Measurements from ENCODE around the gene NIPAL3. TPM values are rescaled to one million over a fixed set of nuclear protein-coding genes. Genes with fewer than 3 reads are reported as not detected.

Gene NIPAL3
- total RNA-seq, 6 donors from 2014 or later: 28.2 to 71.0 (median 46.6) TPM

GRCh38 chr1:24413350-24414163, 2.0 kb upstream of the NIPAL3 start, which contains the start of gene STPG1:
TSS of gene STPG1 (minus strand) at chr1:24413782. CDS start at chr1:24401388, 12,394 bp downstream.
- peaks cover 27 to 48% (median 34%) of the 10 kb centered on the region in 4 donors for H3K4me1 ChIP-seq
- H3K9me3 ChIP-seq: no peaks in the 10 kb centered on the region
- 6 to 21% methylated on average over 13 to 42 of the region's 48 CpGs for WGBS, 2 donors
- peak; percentile 91 to 93 for DNase-seq
- peak within 1 kb of the TSS; percentile 75 to 92 (median 83) for H3K27ac ChIP-seq
- peak; percentile 88 to 90 for ATAC-seq (ENCODE audit: low FRiP score in 2 of 2)
- no peaks in the 10 kb centered on the region for H3K36me3 ChIP-seq
- H3K27me3 ChIP-seq: no peaks in the 10 kb centered on the region
- peak in 1 of 6 experiments; percentile 5 for TF ChIP-seq CTCF (IDR thresholded peaks at IDR 0.05)
- TF ChIP-seq POLR2A (IDR thresholded peaks at IDR 0.05): peak in 2 of 4 donors; percentile 47 to 59
- TF ChIP-seq POLR2AphosphoS5 (IDR thresholded peaks at IDR 0.05): peak; percentile 26 to 58
- no peak for TF ChIP-seq EP300 (IDR thresholded peaks at IDR 0.05)
- peak within 1 kb of the TSS; percentile 69 to 77 (median 74) for H3K4me3 ChIP-seq

GRCh38 chr1:24414775-24415333, 748 bp upstream of the NIPAL3 start:
- peak overlapping the region in 3 of 4 donors; percentile 58 to 85 (median 79) for H3K4me3 ChIP-seq
- peaks cover 28 to 59% (median 43%) of the 10 kb centered on the region in 4 donors for H3K4me1 ChIP-seq
- TF ChIP-seq POLR2A (IDR thresholded peaks at IDR 0.05) (no peak), CTCF (IDR thresholded peaks at IDR 0.05) (no peak), EP300 (IDR thresholded peaks at IDR 0.05) (no peak), POLR2AphosphoS5 (IDR thresholded peaks at IDR 0.05) (no peak)
- no peaks in the 10 kb centered on the region for H3K36me3 ChIP-seq
- DNase-seq (no peak), ATAC-seq (ENCODE audit: low FRiP score in 2 of 2) (no peak)
- H3K27me3 ChIP-seq: no peaks in the 10 kb centered on the region
- WGBS, 2 donors: 73 to 77% methylated on average over 22 of the region's 22 CpGs
- H3K27ac ChIP-seq: peak overlapping the region; percentile 39 to 76 (median 60)
- H3K9me3 ChIP-seq: no peaks in the 10 kb centered on the region

- DNase-seq (no peak), ATAC-seq (ENCODE audit: low FRiP score in 2 of 2) (peak in 1 of 2 donors; percentile 7)
- WGBS, 2 donors: 2 to 4% methylated on average over 30 to 35 of the region's 35 CpGs
- TF ChIP-seq CTCF (IDR thresholded peaks at IDR 0.05) (no peak), POLR2AphosphoS5 (IDR thresholded peaks at IDR 0.05) (no peak), POLR2A (IDR thresholded peaks at IDR 0.05) (no peak), EP300 (IDR thresholded peaks at IDR 0.05) (no peak)
- Histone ChIP-seq H3K27me3 (no peaks in the 10 kb centered on the region), H3K4me1 (peaks cover 28 to 69% (median 45%) of the 10 kb centered on the region in 4 donors), H3K4me3 (peak overlapping the region; percentile 48 to 85 (median 68)), H3K27ac (peak overlapping the region; percentile 42 to 76 (median 68)), H3K9me3 (no peaks in the 10 kb centered on the region), H3K36me3 (peaks cover 0 to 2% (median 0%) of the 10 kb centered on the region in 4 donors)
Observed at GRCh38 chr1:24415910-24416665, 486 bp downstream of the NIPAL3 start.

GRCh38 chr1:24416666-24417391, 1.2 kb downstream of the NIPAL3 start:
- H3K27ac ChIP-seq: peak overlapping the region; percentile 42 to 76 (median 68)
- DNase-seq (peak in 1 of 2 donors; percentile 60), ATAC-seq (ENCODE audit: low FRiP score in 2 of 2) (peak in 1 of 2 donors; percentile 38)
- no peaks in the 10 kb centered on the region for H3K27me3 ChIP-seq
- H3K9me3 ChIP-seq: no peaks in the 10 kb centered on the region
- no peak for TF ChIP-seq EP300 (IDR thresholded peaks at IDR 0.05)
- no peak for TF ChIP-seq POLR2A (IDR thresholded peaks at IDR 0.05)
- TF ChIP-seq POLR2AphosphoS5 (IDR thresholded peaks at IDR 0.05): no peak
- no peak for TF ChIP-seq CTCF (IDR thresholded peaks at IDR 0.05)
- H3K4me3 ChIP-seq: peak overlapping the region; percentile 48 to 85 (median 68)
- 57 to 58% methylated on average over 7 to 10 of the region's 10 CpGs for WGBS, 2 donors
- H3K4me1 ChIP-seq: peaks cover 28 to 71% (median 45%) of the 10 kb centered on the region in 4 donors
- H3K36me3 ChIP-seq: peaks cover 0 to 10% (median 3%) of the 10 kb centered on the region in 4 donors
